Sigmoid colon (tissue), 7 donors: ENCODE measurements around the gene MAP3K20. TPM values are rescaled to one million over a fixed set of nuclear protein-coding genes. Genes with fewer than 3 reads are reported as not detected.
"Not testable (repeated sequence)": the region's sequence is repeated elsewhere in the genome, so short reads cannot be mapped to it uniquely, and the experiment has no call there.

Source experiments
- DNase-seq: peaks from one replicate; pipeline ENCODE4 v3.0.0-alpha.2; 2019
- H3K27ac ChIP-seq, 4 donors: fragments of 200-600 bp; sonication (generic); one replicate each; pipeline ENCODE4 v1.5.1; 2016 to 2019; ENCODE audit warnings: mild to moderate bottlenecking in 1 of 4
- H3K27me3 ChIP-seq, 3 donors: fragments of 200-600 bp; sonication (generic); one replicate each; pipeline ENCODE4 v1.5.1; 2019; ENCODE audit warnings: mild to moderate bottlenecking in 1 of 3
- H3K36me3 ChIP-seq, 4 donors: fragments of 200-600 bp; sonication (generic); one replicate each; pipeline ENCODE4 v1.5.1; 2016 to 2019
- H3K4me1 ChIP-seq, 4 donors: fragments of 200-600 bp; sonication (generic); one replicate each; pipeline ENCODE4 v1.5.1; 2017 to 2019
- H3K4me3 ChIP-seq, 4 donors: fragments of 200-600 bp; sonication (generic); one replicate each; pipeline ENCODE4 v1.5.1; 2017 to 2019; ENCODE audit warnings: mild to moderate bottlenecking in 2 of 4, moderate library complexity in 1 of 4
- H3K9me3 ChIP-seq, 4 donors: fragments of 200-600 bp in 3 of 4; sonication (generic) in 3 of 4; one replicate each; pipeline versions ENCODE4 v1.5.1 to v1.6.1; 2013 to 2019
- CTCF ChIP-seq, 4 experiments: fragments of 450-650 bp in 3 of 4; fragments of 200-600 bp in 1 of 4; IDR thresholded peaks; one replicate each; pipeline ENCODE4 v1.5.1; 2016 to 2019; ENCODE audit warnings: antibody characterized with exemption in 4 of 4, mild to moderate bottlenecking in 3 of 4, moderate library complexity in 2 of 4
- EP300 ChIP-seq, 4 donors: sonication (generic); formaldehyde crosslinking; IDR thresholded peaks; one replicate each; pipeline ENCODE4 v1.6.1; 2017; ENCODE audit warnings: antibody characterized with exemption in 4 of 4
- POLR2A ChIP-seq, 2 donors: fragments of 450-650 bp; IDR thresholded peaks; one replicate each; pipeline ENCODE4 v1.6.1; 2016; ENCODE audit warnings: antibody characterized with exemption in 2 of 2, mild to moderate bottlenecking in 2 of 2, moderate library complexity in 2 of 2
- POLR2AphosphoS5 ChIP-seq, 4 donors: sonication (generic); formaldehyde crosslinking; IDR thresholded peaks; one replicate each; pipeline ENCODE4 v1.6.1; 2017; ENCODE audit warnings: antibody characterized with exemption in 4 of 4
- WGBS, 2 donors: extraction: QIAGEN DNeasy Blood & Tissue Kit; methylation state at CpG; one replicate each; pipeline ENCODE4 v1.1.7; 2013; 5-methylcytosine and 5-hydroxymethylcytosine counted together
- intact Hi-C: fragments of 100-400 bp; cut with DNase I; formaldehyde crosslinking; loops from one replicate; pipeline ENCODE4 v1.15.1; 2023
- polyA plus RNA-seq, 3 donors: library from polyadenylated mRNA; stranded (reverse); fragments of 200-250 nt; gene quantifications; one replicate each; pipeline ENCODE4 v1.2.3, GENCODE V29; 2013
- total RNA-seq, 4 donors: library from RNA; depleted of rRNA; stranded (reverse); fragments of >200 nt; gene quantifications; one replicate each; pipeline ENCODE4 v1.1.0, GENCODE V29; 2016
- donor health status: healthy with polysubstance abuse.
- donor health status: Bipolar disorder and iron deficiency.
- donor health status: healthy.

MAP3K20 gene
- total and polyA plus RNA-seq, 7 donors = 6.2 to 255 (median 189) TPM

GRCh38 chr2:173202570-173202969 lies 126.9 kb downstream of the MAP3K20 start:
- H3K27ac ChIP-seq = peak overlapping the region; percentile 74 to 85 (median 80)
- intact Hi-C loops = loop anchor here (10.0 kb wide), 1 partner anchor 762 kb away; the partner anchor contains the start of gene SP3
- peaks cover 0 to 61% (median 31%) of the 10 kb centered on the region in 4 donors for H3K4me1 ChIP-seq
- TF ChIP-seq EP300 (IDR thresholded peaks at IDR 0.05) (no peak), POLR2AphosphoS5 (IDR thresholded peaks at IDR 0.05) (no peak), POLR2A (IDR thresholded peaks at IDR 0.05) (no peak), CTCF (IDR thresholded peaks at IDR 0.05) (no peak)
- no peak for DNase-seq
- H3K9me3 ChIP-seq = no peaks in the 10 kb centered on the region
- 83 to 89% methylated on average over 2 of the region's 2 CpGs for WGBS, 2 donors
- no peak overlapping the region for H3K4me3 ChIP-seq
- H3K27me3 ChIP-seq = no peaks in the 10 kb centered on the region
- H3K36me3 ChIP-seq = peaks cover 0 to 22% (median 0%) of the 10 kb centered on the region in 4 donors

- H3K4me3 ChIP-seq = no peak overlapping the region
- H3K4me1 ChIP-seq = peaks cover 0 to 76% (median 31%) of the 10 kb centered on the region in 4 donors
- 36 to 42% methylated on average over 2 of the region's 2 CpGs for WGBS, 2 donors
- H3K9me3 ChIP-seq = no peaks in the 10 kb centered on the region
- peaks cover 0 to 6% (median 0%) of the 10 kb centered on the region in 4 donors for H3K36me3 ChIP-seq
- H3K27me3 ChIP-seq = no peaks in the 10 kb centered on the region
- DNase-seq = no peak
- peak overlapping the region; percentile 74 to 85 (median 80) for H3K27ac ChIP-seq
- intact Hi-C loops = loop anchor here (10.0 kb wide), 1 partner anchor 760 kb away; the partner anchor contains the start of gene SP3
- TF ChIP-seq CTCF (IDR thresholded peaks at IDR 0.05) (no peak), EP300 (IDR thresholded peaks at IDR 0.05) (no peak), POLR2A (IDR thresholded peaks at IDR 0.05) (no peak), POLR2AphosphoS5 (IDR thresholded peaks at IDR 0.05) (no peak)
Observed at GRCh38 chr2:173204316-173204715, 128.7 kb downstream of the MAP3K20 start.

- peak overlapping the region; percentile 74 to 85 (median 80) for H3K27ac ChIP-seq
- intact Hi-C loops = loop anchor here (10.0 kb wide), 1 partner anchor 759 kb away; the partner anchor contains the start of gene SP3
- no peaks in the 10 kb centered on the region for H3K9me3 ChIP-seq
- H3K4me1 ChIP-seq = peaks cover 0 to 86% (median 41%) of the 10 kb centered on the region in 4 donors
- DNase-seq = peak; percentile 97
- H3K27me3 ChIP-seq = no peaks in the 10 kb centered on the region
- no peaks in the 10 kb centered on the region for H3K36me3 ChIP-seq
- TF ChIP-seq POLR2A (IDR thresholded peaks at IDR 0.05) = no peak
- TF ChIP-seq EP300 (IDR thresholded peaks at IDR 0.05) = peak; percentile 27 to 87 (median 78)
- TF ChIP-seq POLR2AphosphoS5 (IDR thresholded peaks at IDR 0.05) = peak; percentile 71 to 91 (median 84)
- WGBS, 2 donors = 80 to 89% methylated on average over 2 of the region's 2 CpGs
- H3K4me3 ChIP-seq = no peak overlapping the region
Observed at GRCh38 chr2:173205375-173205774, 129.7 kb downstream of the MAP3K20 start.

GRCh38 chr2:173207124-173207523 lies 131.5 kb downstream of the MAP3K20 start:
- not testable (repeated sequence) for H3K27me3 ChIP-seq, H3K4me3 ChIP-seq, H3K9me3 ChIP-seq, H3K36me3 ChIP-seq
- WGBS, 2 donors = 80 to 81% methylated on average over 9 of the region's 9 CpGs
- peak overlapping the region; percentile 74 to 85 (median 80) for H3K27ac ChIP-seq
- intact Hi-C loops = loop anchor here (10.0 kb wide), 1 partner anchor 758 kb away; the partner anchor contains the start of gene SP3
- peaks cover 0 to 87% (median 52%) of the 10 kb centered on the region in 4 donors for H3K4me1 ChIP-seq
- peak; percentile 80 for DNase-seq
- TF ChIP-seq POLR2AphosphoS5 (IDR thresholded peaks at IDR 0.05) = peak in 1 of 4 donors; percentile 7

- Histone ChIP-seq H3K36me3 (no peaks in the 10 kb centered on the region), H3K4me1 (peaks cover 0 to 85% (median 66%) of the 10 kb centered on the region in 4 donors), H3K27me3 (no peaks in the 10 kb centered on the region), H3K27ac (peak overlapping the region; percentile 76 to 85 (median 80)), H3K4me3 (no peak overlapping the region), H3K9me3 (no peaks in the 10 kb centered on the region)
- intact Hi-C loops = loop anchor here (1.0 to 10.0 kb wide), 4 partner anchors 135 to 406 kb away; partner anchors contain the start of gene MAP3K20
- 14 to 22% methylated on average over 8 of the region's 8 CpGs for WGBS, 2 donors
- DNase-seq = peak; percentile 93
- TF ChIP-seq POLR2AphosphoS5 (IDR thresholded peaks at IDR 0.05) = peak; percentile 69 to 88 (median 80)
- peak; percentile 64 to 91 (median 86) for TF ChIP-seq CTCF (IDR thresholded peaks at IDR 0.05)
- no peak for TF ChIP-seq POLR2A (IDR thresholded peaks at IDR 0.05)
- TF ChIP-seq EP300 (IDR thresholded peaks at IDR 0.05) = peak; percentile 32 to 76 (median 52)
Observed at GRCh38 chr2:173210270-173211196, 134.9 kb downstream of the MAP3K20 start.
